Trophoblast cell (in vitro differentiated cells and primary cell): ENCODE data around the gene MVP.

ENCODE experiments used
- DNase-seq, 2 donors: peaks; one replicate each; pipeline ENCODE4 v3.0.0-alpha.2; 2016
- H2AFZ ChIP-seq: 2 replicates; pipeline ENCODE4 v1.6.1; 2013; ENCODE audit warnings: low read length, moderate library complexity, mild to moderate bottlenecking; ENCODE audit not compliant: insufficient read depth, poor library complexity
- H2AK5ac ChIP-seq: 2 replicates; pipeline ENCODE4 v1.6.1; 2013; ENCODE audit warnings: mild to moderate bottlenecking, low read length
- H2BK120ac ChIP-seq: 2 replicates; pipeline ENCODE4 v1.6.1; 2013; ENCODE audit warnings: low read length, mild to moderate bottlenecking, moderate library complexity; ENCODE audit not compliant: insufficient read depth, poor library complexity
- H2BK12ac ChIP-seq: 2 replicates; pipeline ENCODE4 v1.6.1; 2013; ENCODE audit warnings: mild to moderate bottlenecking, low read length, moderate library complexity
- H2BK5ac ChIP-seq: 2 replicates; pipeline ENCODE4 v1.6.1; 2013; ENCODE audit warnings: low read length, low read depth, moderate library complexity, mild to moderate bottlenecking; ENCODE audit not compliant: poor library complexity
- H3K14ac ChIP-seq: 2 replicates; pipeline ENCODE4 v1.6.1; 2013; ENCODE audit warnings: mild to moderate bottlenecking, low read length
- H3K18ac ChIP-seq: 2 replicates; pipeline ENCODE4 v1.6.1; 2013; ENCODE audit warnings: mild to moderate bottlenecking, low read length
- H3K23ac ChIP-seq: 2 replicates; pipeline ENCODE4 v1.6.1; 2013; ENCODE audit warnings: low read length
- H3K27ac ChIP-seq: 2 replicates; pipeline ENCODE4 v1.5.1; 2013; ENCODE audit warnings: low read depth, mild to moderate bottlenecking, inconsistent platforms, low read length, moderate library complexity
- H3K27me3 ChIP-seq: 2 replicates; pipeline ENCODE4 v1.6.1; 2013; ENCODE audit warnings: inconsistent platforms, mild to moderate bottlenecking, low read length, moderate library complexity; ENCODE audit not compliant: insufficient read depth
- H3K36me3 ChIP-seq, 2 experiments: 1 replicate in 1 of 2; 2 replicates in 1 of 2; pipeline ENCODE4 v1.6.1; 2013; ENCODE audit warnings: low read length in 2 of 2, mild to moderate bottlenecking in 2 of 2, moderate library complexity in 1 of 2; ENCODE audit not compliant: insufficient read depth in 2 of 2, control insufficient read depth in 1 of 2
- H3K4ac ChIP-seq: 2 replicates; pipeline ENCODE4 v1.6.1; 2013; ENCODE audit warnings: low read depth, mild to moderate bottlenecking, low read length, moderate library complexity
- H3K4me1 ChIP-seq, 2 experiments: 1 replicate in 1 of 2; 2 replicates in 1 of 2; pipeline ENCODE4 v1.6.1; 2013; ENCODE audit warnings: low read length in 2 of 2, mild to moderate bottlenecking in 2 of 2, moderate library complexity in 1 of 2; ENCODE audit not compliant: insufficient read depth in 2 of 2, control insufficient read depth in 1 of 2
- H3K4me2 ChIP-seq: 2 replicates; pipeline ENCODE4 v1.6.1; 2013; ENCODE audit warnings: inconsistent platforms, mild to moderate bottlenecking, low read length, moderate library complexity
- H3K4me3 ChIP-seq: 2 replicates; pipeline ENCODE4 v1.5.1; 2013; ENCODE audit warnings: mild to moderate bottlenecking, low read depth, low read length, inconsistent platforms
- H3K79me1 ChIP-seq: one replicate; pipeline ENCODE4 v1.6.1; 2013; ENCODE audit warnings: low read length
- H3K79me2 ChIP-seq: 2 replicates; pipeline ENCODE4 v1.6.1; 2013; ENCODE audit warnings: low read length, mild to moderate bottlenecking; ENCODE audit not compliant: control insufficient read depth, insufficient read depth, poor library complexity
- H3K9ac ChIP-seq: 2 replicates; pipeline ENCODE4 v1.6.1; 2013; ENCODE audit warnings: mild to moderate bottlenecking, low read length
- H3K9me3 ChIP-seq: 2 replicates; pipeline ENCODE4 v1.6.1; 2013; ENCODE audit warnings: low read depth, mild to moderate bottlenecking, control low read depth, inconsistent platforms, low read length; ENCODE audit not compliant: insufficient read depth
- H4K12ac ChIP-seq: 2 replicates; pipeline ENCODE4 v1.6.1; 2013; ENCODE audit warnings: low read depth, mild to moderate bottlenecking, low read length, moderate library complexity
- H4K8ac ChIP-seq: 2 replicates; pipeline ENCODE4 v1.6.1; 2013; ENCODE audit warnings: low read depth, mild to moderate bottlenecking, low read length, moderate library complexity
- H4K91ac ChIP-seq: one replicate; pipeline ENCODE4 v1.6.1; 2013; ENCODE audit warnings: low read depth, mild to moderate bottlenecking, low read length, moderate library complexity
- WGBS: extraction: QIAGEN DNeasy Blood & Tissue Kit; methylation state at CpG from one replicate; pipeline ENCODE4 v1.1.7; 2013; ENCODE audit warnings: missing lambda C conversion rate; ENCODE audit not compliant: insufficient read length, insufficient coverage; ENCODE audit errors: extremely low coverage; 5-methylcytosine and 5-hydroxymethylcytosine counted together

MVP gene

DNA sequence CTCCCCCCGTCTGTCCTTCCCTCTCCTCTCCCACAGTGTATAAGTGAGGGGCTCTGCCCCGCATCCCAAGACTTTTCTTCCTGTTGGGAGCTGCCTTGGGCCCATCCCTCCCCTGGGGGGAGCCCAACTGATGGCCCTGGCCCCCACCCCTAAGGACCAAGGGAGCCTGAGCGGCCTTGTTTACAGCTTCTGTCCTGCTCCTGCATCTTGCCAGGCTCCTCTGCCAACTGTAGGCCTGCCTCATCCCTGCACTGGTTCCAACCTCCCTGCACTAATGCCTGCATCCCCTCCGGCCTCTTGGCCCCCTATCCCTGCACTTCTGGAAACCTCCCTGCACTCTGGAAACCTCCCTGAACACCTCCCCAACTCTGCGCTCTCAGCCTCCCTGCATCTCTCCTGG is 5.7 kb upstream of the MVP start:
- no peak overlapping the region for H4K12ac ChIP-seq
- no peak overlapping the region for H3K18ac ChIP-seq
- H3K79me2 ChIP-seq: peaks cover 9% of the 10 kb centered on the region
- no peak overlapping the region for H3K9ac ChIP-seq
- peaks cover 17 to 20% of the 10 kb centered on the region in 2 experiments for H3K36me3 ChIP-seq
- no peak overlapping the region for H2BK12ac ChIP-seq
- peak overlapping the region; percentile 62 for H3K4me2 ChIP-seq
- no peak for DNase-seq
- WGBS: no CpG with 5 or more reads among the region's 5 CpGs
- no peaks in the 10 kb centered on the region for H3K9me3 ChIP-seq
- peak overlapping the region; percentile 28 for H4K91ac ChIP-seq
- peaks cover 13 to 37% of the 10 kb centered on the region in 2 experiments for H3K4me1 ChIP-seq
- peaks cover 23% of the 10 kb centered on the region for H3K79me1 ChIP-seq
- H3K27ac ChIP-seq: no peak overlapping the region
- no peak overlapping the region for H2AFZ ChIP-seq
- H3K23ac ChIP-seq: no peak overlapping the region
- H4K8ac ChIP-seq: no peak overlapping the region
- H2BK5ac ChIP-seq: no peak overlapping the region
- no peak overlapping the region for H2BK120ac ChIP-seq
- H3K14ac ChIP-seq: no peak overlapping the region
- H3K27me3 ChIP-seq: no peaks in the 10 kb centered on the region
- no peak overlapping the region for H3K4me3 ChIP-seq
- H3K4ac ChIP-seq: no peak overlapping the region
- H2AK5ac ChIP-seq: no peak overlapping the region

- H3K79me1 ChIP-seq: peaks cover 23% of the 10 kb centered on the region
- H3K9ac ChIP-seq: no peak overlapping the region
- H3K4me3 ChIP-seq: peak overlapping the region; percentile 44
- H4K8ac ChIP-seq: peak overlapping the region; percentile 57
- peak overlapping the region; percentile 53 for H2AFZ ChIP-seq
- H3K27ac ChIP-seq: no peak overlapping the region
- WGBS: no CpG with 5 or more reads among the region's 39 CpGs
- no peak overlapping the region for H3K23ac ChIP-seq
- no peaks in the 10 kb centered on the region for H3K27me3 ChIP-seq
- H3K79me2 ChIP-seq: peaks cover 9% of the 10 kb centered on the region
- H3K18ac ChIP-seq: no peak overlapping the region
- no peak overlapping the region for H2BK120ac ChIP-seq
- H4K91ac ChIP-seq: peak overlapping the region; percentile 28
- peaks cover 14 to 16% of the 10 kb centered on the region in 2 experiments for H3K36me3 ChIP-seq
- H2AK5ac ChIP-seq: peak overlapping the region; percentile 42
- peak overlapping the region; percentile 54 for H3K14ac ChIP-seq
- H3K9me3 ChIP-seq: no peaks in the 10 kb centered on the region
- peak overlapping the region; percentile 9 for H2BK12ac ChIP-seq
- peak overlapping the region; percentile 17 for H4K12ac ChIP-seq
- no peak overlapping the region for H2BK5ac ChIP-seq
- H3K4me1 ChIP-seq: peaks cover 9 to 32% of the 10 kb centered on the region in 2 experiments
- peak in 1 of 2 donors; percentile 17 for DNase-seq
- no peak overlapping the region for H3K4ac ChIP-seq
- H3K4me2 ChIP-seq: peak overlapping the region; percentile 62
These were observed 5.1 kb upstream of the MVP start for GRCh38 chr16:29815032-29815721.

- H3K36me3 ChIP-seq: peaks cover 11 to 13% of the 10 kb centered on the region in 2 experiments
- H3K4me1 ChIP-seq: peaks cover 4 to 26% of the 10 kb centered on the region in 2 experiments
- H2BK12ac ChIP-seq: peak within 1 kb of the TSS; percentile 9
- peak within 1 kb of the TSS; percentile 50 for H3K4ac ChIP-seq
- no peaks in the 10 kb centered on the region for H3K9me3 ChIP-seq
- no peak within 1 kb of the TSS for H3K23ac ChIP-seq
- peak within 1 kb of the TSS; percentile 96 for H3K4me2 ChIP-seq
- peak within 1 kb of the TSS; percentile 82 for H2AFZ ChIP-seq
- H4K8ac ChIP-seq: peak within 1 kb of the TSS; percentile 97
- peaks cover 23% of the 10 kb centered on the region for H3K79me1 ChIP-seq
- H3K27ac ChIP-seq: peak within 1 kb of the TSS; percentile 79
- peak within 1 kb of the TSS; percentile 78 for H3K4me3 ChIP-seq
- H3K18ac ChIP-seq: peak within 1 kb of the TSS; percentile 93
- peak within 1 kb of the TSS; percentile 84 for H4K91ac ChIP-seq
- WGBS: no CpG with 5 or more reads among the region's 70 CpGs
- H3K79me2 ChIP-seq: peaks cover 9% of the 10 kb centered on the region
- peak within 1 kb of the TSS; percentile 42 for H2AK5ac ChIP-seq
- H2BK5ac ChIP-seq: peak within 1 kb of the TSS; percentile 90
- peak within 1 kb of the TSS; percentile 72 for H3K14ac ChIP-seq
- H4K12ac ChIP-seq: peak within 1 kb of the TSS; percentile 89
- peak; percentile 100 for DNase-seq
- H3K27me3 ChIP-seq: no peaks in the 10 kb centered on the region
- peak within 1 kb of the TSS; percentile 94 for H3K9ac ChIP-seq
- H2BK120ac ChIP-seq: peak within 1 kb of the TSS; percentile 81
These were observed 4.2 kb upstream of the MVP start, which contains the start of gene PAGR1 for GRCh38 chr16:29815793-29816693. TSS of gene PAGR1 (plus strand) at chr16:29816152. CDS start at chr16:29816526, 374 bp downstream.

GRCh38 chr16:29816694-29817441 is 3.4 kb upstream of the MVP start:
- Histone ChIP-seq H4K8ac (peak overlapping the region; percentile 97), H3K4me2 (peak overlapping the region; percentile 96), H2BK5ac (peak overlapping the region; percentile 90), H4K91ac (peak overlapping the region; percentile 84), H2BK12ac (no peak overlapping the region), H2AFZ (peak overlapping the region; percentile 82), H3K27ac (peak overlapping the region; percentile 79), H4K12ac (peak overlapping the region; percentile 89), H3K4ac (peak overlapping the region; percentile 50), H3K4me3 (peak overlapping the region; percentile 78), H2AK5ac (peak overlapping the region; percentile 8), H3K36me3 (peaks cover 11 to 13% of the 10 kb centered on the region in 2 experiments), H3K18ac (peak overlapping the region; percentile 71), H2BK120ac (peak overlapping the region; percentile 61), H3K4me1 (peaks cover 4 to 20% of the 10 kb centered on the region in 2 experiments), H3K14ac (peak overlapping the region; percentile 72), H3K79me2 (peaks cover 9% of the 10 kb centered on the region), H3K9ac (peak overlapping the region; percentile 94), H3K79me1 (peaks cover 17% of the 10 kb centered on the region), H3K27me3 (no peaks in the 10 kb centered on the region), H3K9me3 (no peaks in the 10 kb centered on the region), H3K23ac (no peak overlapping the region)
- WGBS: no CpG with 5 or more reads among the region's 37 CpGs
- peak; percentile 45 to 70 for DNase-seq
